ENCODE data around the gene CREG2.
A peak's percentile ranks its signal among the peaks of the same experiment; 100 is the strongest.

The CREG2 gene

GRCh38 chr2:101432411-101433181, 45.3 kb upstream of the CREG2 start:
- no peak overlapping the region for H3K23ac ChIP-seq (ENCODE audit: low read depth, low read length, poor library complexity)
- no CpG with 5 or more reads among the region's 20 CpGs for WGBS, 2 donors (ENCODE audit: extremely low coverage in 2 of 2, insufficient read length in 2 of 2, insufficient replicate concordance in 1 of 2)
- H3K14ac ChIP-seq (ENCODE audit: low read length), result no peak overlapping the region
- H3K9me3 ChIP-seq (replicated peaks in 1 of 2; ENCODE audit: control insufficient read depth in 2 of 2, insufficient read depth in 1 of 2, low read depth in 1 of 2, low read length in 2 of 2), result no peaks in the 10 kb centered on the region
- peaks cover 0 to 10% of the 10 kb centered on the region in 2 donors for H3K4me1 ChIP-seq (ENCODE audit: control insufficient read depth in 2 of 2, insufficient read depth in 1 of 2, low read depth in 1 of 2, low read length in 2 of 2)
- no peak overlapping the region for H4K8ac ChIP-seq (ENCODE audit: low read depth, low read length)
- H2BK12ac ChIP-seq (ENCODE audit: low read length), result no peak overlapping the region
- H2BK5ac ChIP-seq (ENCODE audit: low read length), result no peak overlapping the region
- no peak overlapping the region for H3K4me3 ChIP-seq (ENCODE audit: low read length in 2 of 2)
- no peak overlapping the region for H3K27ac ChIP-seq (replicated peaks; ENCODE audit: low read length)
- H2BK15ac ChIP-seq (ENCODE audit: low read length), result no peak overlapping the region
- H3K18ac ChIP-seq (ENCODE audit: low read length), result peak overlapping the region; percentile 55
- H2AFZ ChIP-seq (ENCODE audit: low read length), result no peak overlapping the region
- H3K27me3 ChIP-seq (ENCODE audit: control insufficient read depth in 3 of 3, insufficient read depth in 3 of 3, low read depth in 1 of 3, low read length in 3 of 3), result peaks cover 0 to 14% (median 0%) of the 10 kb centered on the region in 3 experiments
- DNase-seq (ENCODE audit: low spot score), result no peak
- H3K9ac ChIP-seq (ENCODE audit: low read depth, low read length, poor library complexity), result no peak overlapping the region
- H2AK5ac ChIP-seq (ENCODE audit: low read depth, low read length), result no peak overlapping the region
- H3K4me2 ChIP-seq (ENCODE audit: insufficient read depth, low read length, poor library complexity, severe bottlenecking), result no peak overlapping the region
- H4K91ac ChIP-seq (ENCODE audit: low read depth, low read length, poor library complexity), result no peak overlapping the region
- H3K36me3 ChIP-seq (replicated peaks in 1 of 2; ENCODE audit: control insufficient read depth in 2 of 2, insufficient read depth in 2 of 2, low read length in 2 of 2), result no peaks in the 10 kb centered on the region
- H3K79me1 ChIP-seq (ENCODE audit: low read depth, low read length), result no peaks in the 10 kb centered on the region
- H3K4ac ChIP-seq (ENCODE audit: low read length), result no peak overlapping the region
- no peak overlapping the region for H2BK120ac ChIP-seq (ENCODE audit: low read depth, low read length)

- H3K4me2 ChIP-seq (ENCODE audit: insufficient read depth, low read length, poor library complexity, severe bottlenecking), result no peak overlapping the region
- H3K36me3 ChIP-seq (replicated peaks in 1 of 2; ENCODE audit: control insufficient read depth in 2 of 2, insufficient read depth in 2 of 2, low read length in 2 of 2), result no peaks in the 10 kb centered on the region
- H3K79me1 ChIP-seq (ENCODE audit: low read depth, low read length), result no peaks in the 10 kb centered on the region
- no peak overlapping the region for H2AFZ ChIP-seq (ENCODE audit: low read length)
- H3K4ac ChIP-seq (ENCODE audit: low read length), result no peak overlapping the region
- no peaks in the 10 kb centered on the region for H3K9me3 ChIP-seq (replicated peaks in 1 of 2; ENCODE audit: control insufficient read depth in 2 of 2, insufficient read depth in 1 of 2, low read depth in 1 of 2, low read length in 2 of 2)
- H2BK5ac ChIP-seq (ENCODE audit: low read length), result no peak overlapping the region
- no peak overlapping the region for H3K14ac ChIP-seq (ENCODE audit: low read length)
- H3K23ac ChIP-seq (ENCODE audit: low read depth, low read length, poor library complexity), result no peak overlapping the region
- no peak for DNase-seq (ENCODE audit: low spot score)
- H4K8ac ChIP-seq (ENCODE audit: low read depth, low read length), result no peak overlapping the region
- H3K4me1 ChIP-seq (ENCODE audit: control insufficient read depth in 2 of 2, insufficient read depth in 1 of 2, low read depth in 1 of 2, low read length in 2 of 2), result peaks cover 0 to 10% of the 10 kb centered on the region in 2 donors
- peaks cover 0 to 14% (median 0%) of the 10 kb centered on the region in 3 experiments for H3K27me3 ChIP-seq (ENCODE audit: control insufficient read depth in 3 of 3, insufficient read depth in 3 of 3, low read depth in 1 of 3, low read length in 3 of 3)
- H4K91ac ChIP-seq (ENCODE audit: low read depth, low read length, poor library complexity), result no peak overlapping the region
- no peak overlapping the region for H2BK120ac ChIP-seq (ENCODE audit: low read depth, low read length)
- H2BK15ac ChIP-seq (ENCODE audit: low read length), result no peak overlapping the region
- no CpG with 5 or more reads among the region's 4 CpGs for WGBS, 2 donors (ENCODE audit: extremely low coverage in 2 of 2, insufficient read length in 2 of 2, insufficient replicate concordance in 1 of 2)
- H3K27ac ChIP-seq (replicated peaks; ENCODE audit: low read length), result no peak overlapping the region
- no peak overlapping the region for H3K9ac ChIP-seq (ENCODE audit: low read depth, low read length, poor library complexity)
- no peak overlapping the region for H2BK12ac ChIP-seq (ENCODE audit: low read length)
- no peak overlapping the region for H2AK5ac ChIP-seq (ENCODE audit: low read depth, low read length)
- no peak overlapping the region for H3K4me3 ChIP-seq (ENCODE audit: low read length in 2 of 2)
- no peak overlapping the region for H3K18ac ChIP-seq (ENCODE audit: low read length)
Measured at GRCh38 chr2:101431486-101431885, 44.2 kb upstream of the CREG2 start.

GRCh38 chr2:101430156-101430555, 42.9 kb upstream of the CREG2 start:
- peaks cover 0 to 7% of the 10 kb centered on the region in 2 donors for H3K4me1 ChIP-seq (ENCODE audit: control insufficient read depth in 2 of 2, insufficient read depth in 1 of 2, low read depth in 1 of 2, low read length in 2 of 2)
- H2AFZ ChIP-seq (ENCODE audit: low read length), result no peak overlapping the region
- WGBS, 2 donors (ENCODE audit: extremely low coverage in 2 of 2, insufficient read length in 2 of 2, insufficient replicate concordance in 1 of 2), result no CpG with 5 or more reads among the region's 2 CpGs
- no peak overlapping the region for H3K4me2 ChIP-seq (ENCODE audit: insufficient read depth, low read length, poor library complexity, severe bottlenecking)
- H2BK120ac ChIP-seq (ENCODE audit: low read depth, low read length), result no peak overlapping the region
- H4K91ac ChIP-seq (ENCODE audit: low read depth, low read length, poor library complexity), result no peak overlapping the region
- no peak overlapping the region for H3K23ac ChIP-seq (ENCODE audit: low read depth, low read length, poor library complexity)
- H2AK5ac ChIP-seq (ENCODE audit: low read depth, low read length), result no peak overlapping the region
- H3K9me3 ChIP-seq (replicated peaks in 1 of 2; ENCODE audit: control insufficient read depth in 2 of 2, insufficient read depth in 1 of 2, low read depth in 1 of 2, low read length in 2 of 2), result no peaks in the 10 kb centered on the region
- no peak overlapping the region for H3K18ac ChIP-seq (ENCODE audit: low read length)
- H3K27me3 ChIP-seq (ENCODE audit: control insufficient read depth in 3 of 3, insufficient read depth in 3 of 3, low read depth in 1 of 3, low read length in 3 of 3), result peaks cover 0 to 14% (median 0%) of the 10 kb centered on the region in 3 experiments
- no peak overlapping the region for H3K14ac ChIP-seq (ENCODE audit: low read length)
- H3K79me1 ChIP-seq (ENCODE audit: low read depth, low read length), result no peaks in the 10 kb centered on the region
- no peak overlapping the region for H3K4ac ChIP-seq (ENCODE audit: low read length)
- no peak overlapping the region for H2BK5ac ChIP-seq (ENCODE audit: low read length)
- no peak overlapping the region for H2BK12ac ChIP-seq (ENCODE audit: low read length)
- H3K4me3 ChIP-seq (ENCODE audit: low read length in 2 of 2), result no peak overlapping the region
- no peak overlapping the region for H4K8ac ChIP-seq (ENCODE audit: low read depth, low read length)
- DNase-seq (ENCODE audit: low spot score), result no peak
- H3K27ac ChIP-seq (replicated peaks; ENCODE audit: low read length), result no peak overlapping the region
- H3K36me3 ChIP-seq (replicated peaks in 1 of 2; ENCODE audit: control insufficient read depth in 2 of 2, insufficient read depth in 2 of 2, low read length in 2 of 2), result no peaks in the 10 kb centered on the region
- no peak overlapping the region for H3K9ac ChIP-seq (ENCODE audit: low read depth, low read length, poor library complexity)
- H2BK15ac ChIP-seq (ENCODE audit: low read length), result no peak overlapping the region

- no peaks in the 10 kb centered on the region for H3K9me3 ChIP-seq (replicated peaks in 1 of 2; ENCODE audit: control insufficient read depth in 2 of 2, insufficient read depth in 1 of 2, low read depth in 1 of 2, low read length in 2 of 2)
- H3K9ac ChIP-seq (ENCODE audit: low read depth, low read length, poor library complexity), result no peak overlapping the region
- no peak overlapping the region for H4K91ac ChIP-seq (ENCODE audit: low read depth, low read length, poor library complexity)
- H3K18ac ChIP-seq (ENCODE audit: low read length), result no peak overlapping the region
- H3K27ac ChIP-seq (replicated peaks; ENCODE audit: low read length), result no peak overlapping the region
- no peak for DNase-seq (ENCODE audit: low spot score)
- no peak overlapping the region for H2AK5ac ChIP-seq (ENCODE audit: low read depth, low read length)
- H2AFZ ChIP-seq (ENCODE audit: low read length), result no peak overlapping the region
- no peak overlapping the region for H3K23ac ChIP-seq (ENCODE audit: low read depth, low read length, poor library complexity)
- no peak overlapping the region for H3K4me2 ChIP-seq (ENCODE audit: insufficient read depth, low read length, poor library complexity, severe bottlenecking)
- H3K79me1 ChIP-seq (ENCODE audit: low read depth, low read length), result no peaks in the 10 kb centered on the region
- H3K4me1 ChIP-seq (ENCODE audit: control insufficient read depth in 2 of 2, insufficient read depth in 1 of 2, low read depth in 1 of 2, low read length in 2 of 2), result peaks cover 0 to 2% of the 10 kb centered on the region in 2 donors
- H3K4me3 ChIP-seq (ENCODE audit: low read length in 2 of 2), result no peak overlapping the region
- H3K27me3 ChIP-seq (ENCODE audit: control insufficient read depth in 3 of 3, insufficient read depth in 3 of 3, low read depth in 1 of 3, low read length in 3 of 3), result peaks cover 0 to 10% (median 0%) of the 10 kb centered on the region in 3 experiments
- no peak overlapping the region for H2BK5ac ChIP-seq (ENCODE audit: low read length)
- H3K4ac ChIP-seq (ENCODE audit: low read length), result no peak overlapping the region
- no peaks in the 10 kb centered on the region for H3K36me3 ChIP-seq (replicated peaks in 1 of 2; ENCODE audit: control insufficient read depth in 2 of 2, insufficient read depth in 2 of 2, low read length in 2 of 2)
- H4K8ac ChIP-seq (ENCODE audit: low read depth, low read length), result no peak overlapping the region
- WGBS, 2 donors (ENCODE audit: extremely low coverage in 2 of 2, insufficient read length in 2 of 2, insufficient replicate concordance in 1 of 2), result no CpG with 5 or more reads among the region's 6 CpGs
- H3K14ac ChIP-seq (ENCODE audit: low read length), result no peak overlapping the region
- no peak overlapping the region for H2BK15ac ChIP-seq (ENCODE audit: low read length)
- H2BK12ac ChIP-seq (ENCODE audit: low read length), result no peak overlapping the region
- no peak overlapping the region for H2BK120ac ChIP-seq (ENCODE audit: low read depth, low read length)
Measured at GRCh38 chr2:101429453-101429852, 42.1 kb upstream of the CREG2 start.
